KMS-11 (cell line): Measurements from ENCODE around the gene CCR4.
"Not testable (repeated sequence)": the region's sequence is repeated elsewhere in the genome, so short reads cannot be mapped to it uniquely, and the experiment has no call there.

Experiments used
- H2AFZ ChIP-seq: fragments of 200-600 bp; sonication (generic); 2 replicates; pipeline ENCODE4 v1.6.1; 2016; ENCODE audit warnings: antibody characterized with exemption, mixed run types, low read depth
- H3K27ac ChIP-seq: fragments of 200-600 bp; sonication (generic); 2 replicates; pipeline ENCODE4 v1.6.1; 2016; ENCODE audit warnings: mild to moderate bottlenecking, mixed run types
- H3K27me3 ChIP-seq: fragments of 200-600 bp; sonication (generic); 2 replicates; pipeline ENCODE4 v1.6.1; 2017; ENCODE audit warnings: mild to moderate bottlenecking, low read depth, mixed run types, moderate library complexity; ENCODE audit not compliant: insufficient read depth
- H3K36me3 ChIP-seq: fragments of 200-600 bp; sonication (generic); 2 replicates; pipeline ENCODE4 v1.6.1; 2017; ENCODE audit warnings: mild to moderate bottlenecking, mixed run types; ENCODE audit not compliant: insufficient read depth
- H3K4me1 ChIP-seq: fragments of 200-600 bp; sonication (generic); 2 replicates; pipeline ENCODE4 v1.6.1; 2016; ENCODE audit warnings: mild to moderate bottlenecking, low read depth, mixed run types; ENCODE audit not compliant: poor library complexity, severe bottlenecking
- H3K4me2 ChIP-seq: fragments of 200-600 bp; sonication (generic); 2 replicates; pipeline ENCODE4 v1.7.0; 2016; ENCODE audit warnings: mild to moderate bottlenecking, mixed run types
- H3K4me3 ChIP-seq: fragments of 200-600 bp; sonication (generic); IDR thresholded peaks from 2 replicates; pipeline ENCODE4 v1.6.1; 2017; ENCODE audit warnings: low read depth, low read length, mixed read lengths; ENCODE audit not compliant: insufficient read depth
- H3K79me2 ChIP-seq: fragments of 200-600 bp; sonication (generic); 2 replicates; pipeline ENCODE4 v1.6.1; 2016; ENCODE audit warnings: low read depth, mixed run types; ENCODE audit not compliant: insufficient read depth
- H3K9ac ChIP-seq: fragments of 200-600 bp; sonication (generic); 2 replicates; pipeline ENCODE4 v1.6.1; 2016; ENCODE audit warnings: mild to moderate bottlenecking, mixed run types
- H4K20me1 ChIP-seq: fragments of 200-600 bp; sonication (generic); 2 replicates; pipeline ENCODE4 v1.6.1; 2016; ENCODE audit warnings: mild to moderate bottlenecking, mixed run types; ENCODE audit not compliant: insufficient read depth
- TF ChIP-seq, protein P1 (sequence below): fragments of 200-600 bp; sonication (generic); conservative IDR thresholded peaks from 2 replicates; pipeline ENCODE4 v1.6.1; 2017; ENCODE audit warnings: low read depth, mild to moderate bottlenecking, antibody characterized with exemption, low read length, moderate library complexity, mixed read lengths

The CCR4 gene

DNA sequence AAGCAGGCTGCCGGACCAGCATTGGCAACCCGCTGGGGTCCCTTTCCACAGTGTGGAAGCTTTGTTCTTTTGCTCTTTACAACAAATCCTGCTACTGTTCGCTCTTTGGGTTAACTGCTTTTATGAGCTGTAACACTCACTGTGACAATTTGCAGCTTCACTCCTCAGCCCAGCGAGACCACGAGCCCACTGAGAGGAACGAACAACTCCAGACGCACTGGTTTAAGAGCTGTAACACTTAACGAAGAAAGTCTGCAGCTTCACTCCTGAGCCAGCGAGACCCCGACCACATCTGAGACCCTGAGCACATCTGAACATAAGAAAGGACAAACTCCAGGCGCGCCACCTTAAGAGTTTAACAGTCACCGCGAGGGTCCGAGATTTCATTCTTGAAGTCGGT, 10.7 kb upstream of the CCR4 start:
- no peak overlapping the region for H3K9ac ChIP-seq
- no peaks in the 10 kb centered on the region for H3K4me1 ChIP-seq
- no peak overlapping the region for H3K4me3 ChIP-seq
- no peaks in the 10 kb centered on the region for H3K27me3 ChIP-seq
- TF ChIP-seq, protein P1, sequence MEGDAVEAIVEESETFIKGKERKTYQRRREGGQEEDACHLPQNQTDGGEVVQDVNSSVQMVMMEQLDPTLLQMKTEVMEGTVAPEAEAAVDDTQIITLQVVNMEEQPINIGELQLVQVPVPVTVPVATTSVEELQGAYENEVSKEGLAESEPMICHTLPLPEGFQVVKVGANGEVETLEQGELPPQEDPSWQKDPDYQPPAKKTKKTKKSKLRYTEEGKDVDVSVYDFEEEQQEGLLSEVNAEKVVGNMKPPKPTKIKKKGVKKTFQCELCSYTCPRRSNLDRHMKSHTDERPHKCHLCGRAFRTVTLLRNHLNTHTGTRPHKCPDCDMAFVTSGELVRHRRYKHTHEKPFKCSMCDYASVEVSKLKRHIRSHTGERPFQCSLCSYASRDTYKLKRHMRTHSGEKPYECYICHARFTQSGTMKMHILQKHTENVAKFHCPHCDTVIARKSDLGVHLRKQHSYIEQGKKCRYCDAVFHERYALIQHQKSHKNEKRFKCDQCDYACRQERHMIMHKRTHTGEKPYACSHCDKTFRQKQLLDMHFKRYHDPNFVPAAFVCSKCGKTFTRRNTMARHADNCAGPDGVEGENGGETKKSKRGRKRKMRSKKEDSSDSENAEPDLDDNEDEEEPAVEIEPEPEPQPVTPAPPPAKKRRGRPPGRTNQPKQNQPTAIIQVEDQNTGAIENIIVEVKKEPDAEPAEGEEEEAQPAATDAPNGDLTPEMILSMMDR, result no peak
- H3K27ac ChIP-seq, result no peak overlapping the region
- H3K36me3 ChIP-seq, result no peaks in the 10 kb centered on the region
- no peak overlapping the region for H2AFZ ChIP-seq
- H3K79me2 ChIP-seq, result no peaks in the 10 kb centered on the region
- no peak overlapping the region for H3K4me2 ChIP-seq
- H4K20me1 ChIP-seq, result no peaks in the 10 kb centered on the region

DNA sequence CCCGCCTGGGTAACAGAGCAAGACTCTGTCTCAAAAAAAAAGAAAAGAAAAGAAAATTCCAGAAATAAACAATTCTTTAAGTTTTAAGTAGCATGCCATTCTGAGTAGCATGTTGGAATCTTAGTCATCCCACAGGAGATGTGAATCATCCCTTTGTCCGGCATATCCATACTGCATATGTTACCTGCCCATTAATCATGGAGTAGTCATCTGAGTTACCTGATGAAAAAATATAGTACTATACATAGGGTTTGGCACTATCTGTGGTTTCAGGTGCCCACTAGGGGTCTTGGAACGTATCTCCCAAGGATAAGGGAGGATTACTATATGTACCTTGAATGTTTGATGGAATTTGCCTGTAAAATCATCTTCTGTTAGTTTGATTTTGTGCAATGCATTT, 6.3 kb upstream of the CCR4 start:
- peaks cover 5% of the 10 kb centered on the region for H3K4me1 ChIP-seq
- H3K79me2 ChIP-seq, result no peaks in the 10 kb centered on the region
- H3K27ac ChIP-seq, result no peak overlapping the region
- no peaks in the 10 kb centered on the region for H3K36me3 ChIP-seq
- TF ChIP-seq, protein P1, result no peak
- no peaks in the 10 kb centered on the region for H3K27me3 ChIP-seq
- no peak overlapping the region for H3K9ac ChIP-seq
- no peak overlapping the region for H2AFZ ChIP-seq
- no peak overlapping the region for H3K4me3 ChIP-seq
- no peak overlapping the region for H3K4me2 ChIP-seq
- H4K20me1 ChIP-seq, result no peaks in the 10 kb centered on the region

- H3K27ac ChIP-seq, H3K4me3 ChIP-seq, H3K4me2 ChIP-seq, H3K79me2 ChIP-seq, H4K20me1 ChIP-seq, H3K4me1 ChIP-seq, H2AFZ ChIP-seq, H3K36me3 ChIP-seq, H3K9ac ChIP-seq, H3K27me3 ChIP-seq: not testable (repeated sequence)
Measured at GRCh38 chr3:32945598-32945997, 5.8 kb upstream of the CCR4 start.

DNA sequence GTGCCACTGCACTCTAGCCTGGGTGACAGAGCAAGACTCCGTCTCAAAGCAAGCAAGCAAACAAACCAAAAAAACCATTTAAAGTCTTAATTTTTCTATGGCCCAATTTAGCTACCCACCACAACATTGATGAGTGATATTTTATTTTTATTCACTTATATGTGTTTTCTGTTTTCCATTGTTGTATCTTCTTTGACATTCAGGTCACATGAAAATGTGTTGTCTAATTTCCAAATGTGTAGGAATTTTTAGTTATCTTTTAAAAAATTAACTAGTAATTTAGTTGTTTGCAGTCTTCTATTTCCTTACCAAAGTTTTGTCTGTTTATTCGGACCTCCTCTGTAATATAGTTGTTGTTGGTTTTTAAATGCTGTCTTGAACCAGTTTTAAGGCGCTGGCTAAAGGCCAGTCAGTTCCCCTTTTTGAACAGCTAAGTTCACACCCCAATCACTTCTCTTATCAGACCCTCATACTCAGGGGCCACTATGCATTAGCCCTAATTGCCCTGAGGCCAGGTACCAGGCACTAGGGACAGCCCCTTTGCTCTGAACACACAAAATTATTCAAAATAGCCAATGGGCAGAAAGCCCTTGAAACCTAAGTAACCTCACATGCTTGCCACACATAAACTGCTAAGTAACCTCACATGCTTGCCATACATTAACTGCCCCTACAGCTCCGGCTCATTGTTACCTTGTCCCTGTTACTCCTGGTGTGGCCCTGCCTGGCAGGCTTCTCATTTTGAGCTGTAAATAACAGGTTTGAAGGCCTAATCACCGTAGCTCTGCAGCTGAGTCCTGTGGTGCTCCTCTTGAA, 4.3 kb upstream of the CCR4 start:
- Histone ChIP-seq H3K4me1 (peaks cover 5% of the 10 kb centered on the region), H3K4me3 (no peak overlapping the region), H3K9ac (no peak overlapping the region), H4K20me1 (no peaks in the 10 kb centered on the region), H3K36me3 (no peaks in the 10 kb centered on the region), H3K27ac (no peak overlapping the region), H2AFZ (peak overlapping the region; percentile 54), H3K27me3 (no peaks in the 10 kb centered on the region), H3K79me2 (no peaks in the 10 kb centered on the region), H3K4me2 (no peak overlapping the region)
- TF ChIP-seq, protein P1, result no peak

DNA sequence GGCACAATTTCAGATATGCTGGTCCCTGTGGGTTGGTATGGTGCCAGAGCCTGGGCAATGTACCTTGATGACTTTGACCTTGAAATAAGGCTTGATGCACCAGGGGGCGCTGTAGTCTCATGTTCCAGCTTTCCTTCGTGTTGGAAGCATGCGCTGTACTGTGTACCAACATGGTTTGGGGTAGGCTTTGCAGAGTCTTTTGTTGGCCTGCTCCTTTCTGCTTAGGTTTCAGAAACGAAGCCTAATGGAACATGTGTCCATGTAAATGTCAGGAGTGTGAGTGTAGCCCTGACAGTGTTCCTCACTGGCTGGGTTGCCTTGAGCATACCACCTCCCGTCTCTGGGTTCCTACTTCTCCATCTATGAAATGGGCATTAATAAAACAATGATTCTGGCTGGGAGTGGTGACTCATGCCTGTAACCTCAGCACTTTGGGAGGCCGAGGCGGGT, 3.6 kb upstream of the CCR4 start:
- no peak overlapping the region for H3K4me2 ChIP-seq
- no peaks in the 10 kb centered on the region for H4K20me1 ChIP-seq
- no peak overlapping the region for H3K9ac ChIP-seq
- TF ChIP-seq, protein P1, result peak; percentile 89
- H3K27me3 ChIP-seq, result no peaks in the 10 kb centered on the region
- no peak overlapping the region for H3K4me3 ChIP-seq
- H2AFZ ChIP-seq, result peak overlapping the region; percentile 54
- H3K27ac ChIP-seq, result no peak overlapping the region
- no peaks in the 10 kb centered on the region for H3K36me3 ChIP-seq
- no peaks in the 10 kb centered on the region for H3K79me2 ChIP-seq
- peaks cover 5% of the 10 kb centered on the region for H3K4me1 ChIP-seq
